ENCODE measurements around the gene SNAPC3.

Gene SNAPC3

DNA sequence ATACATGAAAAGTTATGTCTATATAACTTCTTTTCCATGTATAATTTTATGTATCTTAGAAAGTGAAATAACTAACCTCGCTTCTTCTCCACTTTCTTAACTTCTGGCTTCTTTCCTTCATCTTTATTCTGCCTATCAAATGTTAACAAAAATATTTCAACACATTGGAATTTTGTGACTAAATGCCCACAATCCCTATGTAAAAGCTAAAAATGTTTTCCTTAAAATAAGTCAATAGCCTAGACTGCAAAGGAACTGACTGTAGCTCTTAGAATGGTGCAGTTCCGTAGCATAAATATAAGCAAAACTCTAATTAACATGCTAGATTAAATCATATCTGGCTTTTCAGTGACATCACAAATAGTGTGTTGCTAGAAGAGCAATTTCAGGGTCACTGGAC, 47.2 kb downstream of the SNAPC3 start:
- Histone ChIP-seq H3K36me3 (ENCODE audit: control insufficient read depth in 2 of 2, insufficient read depth in 1 of 2, low read length in 2 of 2) (peaks cover 46 to 92% of the 10 kb centered on the region in 2 experiments), H3K4me1 (ENCODE audit: control insufficient read depth, insufficient read depth, low read length) (no peaks in the 10 kb centered on the region), H3K4me3 (ENCODE audit: low read depth, low read length) (no peak overlapping the region), H3K9me3 (ENCODE audit: control insufficient read depth, insufficient read depth, low read depth, low read length) (no peaks in the 10 kb centered on the region), H3K27ac (ENCODE audit: extremely low read depth, low read depth, low read length) (no peak overlapping the region)
- ChIA-PET CTCF (no interaction called here), POLR2A (no interaction called here)
- TF ChIP-seq ZNF660 (tag by site-specific recombination; IDR thresholded peaks at IDR 0.05) = no peak
- TF ChIP-seq ZNF140 (tag by site-specific recombination; IDR thresholded peaks at IDR 0.05) = no peak
- no peak for TF ChIP-seq ZNF133 (tag by site-specific recombination; IDR thresholded peaks at IDR 0.05)
- TF ChIP-seq ZNF701 (tag by site-specific recombination; IDR thresholded peaks at IDR 0.05) = no peak
- no peak for TF ChIP-seq SCRT1 (tag by site-specific recombination; IDR thresholded peaks at IDR 0.05; ENCODE audit: borderline replicate concordance)
- no peak for TF ChIP-seq WT1 (tag by site-specific recombination; IDR thresholded peaks at IDR 0.05)

DNA sequence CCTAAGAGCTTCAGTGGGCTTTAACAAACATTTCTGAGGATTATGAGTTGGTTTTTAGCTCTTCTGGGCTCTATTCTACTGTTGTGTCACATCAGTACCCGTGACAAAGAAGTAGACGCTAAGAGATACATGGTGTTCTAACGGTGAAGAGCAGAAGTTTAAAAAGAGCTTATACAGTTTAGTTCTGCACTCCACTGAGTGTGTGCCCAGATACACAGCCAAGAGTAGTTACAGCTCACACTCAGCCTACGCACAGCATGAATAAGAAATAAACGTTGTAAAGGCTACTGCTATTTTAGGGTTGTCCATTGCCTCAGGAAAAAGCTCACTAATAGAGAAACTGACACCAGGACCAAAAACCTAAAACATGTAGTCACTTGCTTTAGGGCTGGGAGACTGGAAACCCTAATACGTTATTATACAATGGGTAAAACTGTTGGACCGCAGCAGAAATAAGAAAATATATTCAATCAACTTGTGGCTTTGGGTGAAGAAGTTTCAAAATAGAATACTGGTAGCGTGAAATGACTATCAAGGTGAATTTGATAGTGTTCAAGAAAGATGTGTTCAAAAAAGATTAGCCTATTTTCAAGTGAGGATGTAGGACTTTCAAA, 53.4 kb downstream of the SNAPC3 start:
- Histone ChIP-seq H3K4me3 (ENCODE audit: low read depth, low read length) (no peak overlapping the region), H3K27ac (ENCODE audit: extremely low read depth, low read depth, low read length) (no peak overlapping the region), H3K9me3 (ENCODE audit: control insufficient read depth, insufficient read depth, low read depth, low read length) (no peaks in the 10 kb centered on the region), H3K36me3 (ENCODE audit: control insufficient read depth in 2 of 2, insufficient read depth in 1 of 2, low read length in 2 of 2) (peaks cover 31 to 71% of the 10 kb centered on the region in 2 experiments), H3K4me1 (ENCODE audit: control insufficient read depth, insufficient read depth, low read length) (no peaks in the 10 kb centered on the region)
- TF ChIP-seq ZNF140 (tag by site-specific recombination; IDR thresholded peaks at IDR 0.05) (no peak), ZNF211 (tag by site-specific recombination; IDR thresholded peaks at IDR 0.05; ENCODE audit: low read depth) (no peak), ZNF768 (tag by site-specific recombination; IDR thresholded peaks at IDR 0.05) (no peak), HOXC10 (CRISPR knock-in tag; IDR thresholded peaks at IDR 0.05) (no peak), ZNF239 (tag by site-specific recombination; IDR thresholded peaks at IDR 0.05) (no peak), ZNF112 (tag by site-specific recombination; IDR thresholded peaks at IDR 0.05) (no peak), ZNF677 (tag by site-specific recombination; IDR thresholded peaks at IDR 0.05) (no peak), ZNF169 (tag by site-specific recombination; IDR thresholded peaks at IDR 0.05) (no peak), KLF8 (tag by site-specific recombination; IDR thresholded peaks at IDR 0.05) (no peak)
- TF ChIP-seq, protein P1, sequence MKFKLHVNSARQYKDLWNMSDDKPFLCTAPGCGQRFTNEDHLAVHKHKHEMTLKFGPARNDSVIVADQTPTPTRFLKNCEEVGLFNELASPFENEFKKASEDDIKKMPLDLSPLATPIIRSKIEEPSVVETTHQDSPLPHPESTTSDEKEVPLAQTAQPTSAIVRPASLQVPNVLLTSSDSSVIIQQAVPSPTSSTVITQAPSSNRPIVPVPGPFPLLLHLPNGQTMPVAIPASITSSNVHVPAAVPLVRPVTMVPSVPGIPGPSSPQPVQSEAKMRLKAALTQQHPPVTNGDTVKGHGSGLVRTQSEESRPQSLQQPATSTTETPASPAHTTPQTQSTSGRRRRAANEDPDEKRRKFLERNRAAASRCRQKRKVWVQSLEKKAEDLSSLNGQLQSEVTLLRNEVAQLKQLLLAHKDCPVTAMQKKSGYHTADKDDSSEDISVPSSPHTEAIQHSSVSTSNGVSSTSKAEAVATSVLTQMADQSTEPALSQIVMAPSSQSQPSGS (tag by site-specific recombination; IDR thresholded peaks at IDR 0.05; ENCODE audit: low read depth) = no peak
- TF ChIP-seq, protein P2, sequence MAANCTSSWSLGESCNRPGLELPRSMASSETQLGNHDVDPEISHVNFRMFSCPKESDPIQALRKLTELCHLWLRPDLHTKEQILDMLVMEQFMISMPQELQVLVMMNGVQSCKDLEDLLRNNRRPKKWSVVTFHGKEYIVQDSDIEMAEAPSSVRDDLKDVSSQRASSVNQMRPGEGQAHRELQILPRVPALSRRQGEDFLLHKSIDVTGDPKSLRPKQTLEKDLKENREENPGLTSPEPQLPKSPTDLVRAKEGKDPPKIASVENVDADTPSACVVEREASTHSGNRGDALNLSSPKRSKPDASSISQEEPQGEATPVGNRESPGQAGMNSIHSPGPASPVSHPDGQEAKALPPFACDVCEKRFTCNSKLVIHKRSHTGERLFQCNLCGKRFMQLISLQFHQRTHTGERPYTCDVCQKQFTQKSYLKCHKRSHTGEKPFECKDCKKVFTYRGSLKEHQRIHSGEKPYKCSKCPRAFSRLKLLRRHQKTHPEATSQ (tag by site-specific recombination; IDR thresholded peaks at IDR 0.05) = no peak
- ChIA-PET POLR2A (no interaction called here), CTCF (no interaction called here)

DNA sequence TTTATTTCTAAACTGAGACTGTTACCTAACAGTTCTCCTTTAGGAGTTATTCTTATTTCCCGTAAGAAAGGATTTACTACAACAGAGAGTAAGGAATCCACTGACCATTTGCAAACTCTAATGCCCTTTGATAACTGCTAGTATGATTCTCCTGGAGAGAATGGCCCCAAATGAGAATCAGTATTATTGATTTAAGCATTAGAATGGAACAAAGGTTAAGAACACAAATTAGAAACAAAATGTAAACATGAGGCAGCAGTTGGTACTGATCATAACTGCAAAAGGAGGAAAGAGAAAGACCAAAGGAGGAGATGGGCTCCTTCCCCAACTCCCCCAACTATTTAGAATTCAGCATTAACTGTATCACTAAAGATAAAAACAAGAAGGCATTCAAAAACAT, 57.4 kb downstream of the SNAPC3 start:
- no peak overlapping the region for H3K27ac ChIP-seq (ENCODE audit: extremely low read depth, low read depth, low read length)
- TF ChIP-seq ZBTB17 (tag by site-specific recombination; IDR thresholded peaks at IDR 0.05) (no peak), ZNF555 (tag by site-specific recombination; conservative IDR thresholded peaks at IDR 0.05) (no peak), ZNF843 (tag by site-specific recombination; IDR thresholded peaks at IDR 0.05) (no peak), ZNF621 (tag by site-specific recombination; IDR thresholded peaks at IDR 0.05) (no peak), ZNF138 (tag by site-specific recombination; IDR thresholded peaks at IDR 0.05; ENCODE audit: borderline replicate concordance) (no peak), ZNF660 (tag by site-specific recombination; IDR thresholded peaks at IDR 0.05) (no peak), GFI1B (tag by site-specific recombination; IDR thresholded peaks at IDR 0.05) (no peak), WT1 (tag by site-specific recombination; IDR thresholded peaks at IDR 0.05) (no peak)
- TF ChIP-seq, protein P3, sequence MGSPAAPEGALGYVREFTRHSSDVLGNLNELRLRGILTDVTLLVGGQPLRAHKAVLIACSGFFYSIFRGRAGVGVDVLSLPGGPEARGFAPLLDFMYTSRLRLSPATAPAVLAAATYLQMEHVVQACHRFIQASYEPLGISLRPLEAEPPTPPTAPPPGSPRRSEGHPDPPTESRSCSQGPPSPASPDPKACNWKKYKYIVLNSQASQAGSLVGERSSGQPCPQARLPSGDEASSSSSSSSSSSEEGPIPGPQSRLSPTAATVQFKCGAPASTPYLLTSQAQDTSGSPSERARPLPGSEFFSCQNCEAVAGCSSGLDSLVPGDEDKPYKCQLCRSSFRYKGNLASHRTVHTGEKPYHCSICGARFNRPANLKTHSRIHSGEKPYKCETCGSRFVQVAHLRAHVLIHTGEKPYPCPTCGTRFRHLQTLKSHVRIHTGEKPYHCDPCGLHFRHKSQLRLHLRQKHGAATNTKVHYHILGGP (tag by site-specific recombination; IDR thresholded peaks at IDR 0.05) = no peak
- TF ChIP-seq, protein P4, sequence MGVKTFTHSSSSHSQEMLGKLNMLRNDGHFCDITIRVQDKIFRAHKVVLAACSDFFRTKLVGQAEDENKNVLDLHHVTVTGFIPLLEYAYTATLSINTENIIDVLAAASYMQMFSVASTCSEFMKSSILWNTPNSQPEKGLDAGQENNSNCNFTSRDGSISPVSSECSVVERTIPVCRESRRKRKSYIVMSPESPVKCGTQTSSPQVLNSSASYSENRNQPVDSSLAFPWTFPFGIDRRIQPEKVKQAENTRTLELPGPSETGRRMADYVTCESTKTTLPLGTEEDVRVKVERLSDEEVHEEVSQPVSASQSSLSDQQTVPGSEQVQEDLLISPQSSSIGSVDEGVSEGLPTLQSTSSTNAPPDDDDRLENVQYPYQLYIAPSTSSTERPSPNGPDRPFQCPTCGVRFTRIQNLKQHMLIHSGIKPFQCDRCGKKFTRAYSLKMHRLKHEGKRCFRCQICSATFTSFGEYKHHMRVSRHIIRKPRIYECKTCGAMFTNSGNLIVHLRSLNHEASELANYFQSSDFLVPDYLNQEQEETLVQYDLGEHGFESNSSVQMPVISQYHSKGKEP (tag by site-specific recombination; IDR thresholded peaks at IDR 0.05) = no peak
- H3K4me1 ChIP-seq (ENCODE audit: control insufficient read depth, insufficient read depth, low read length) = no peaks in the 10 kb centered on the region
- POLR2A ChIA-PET = no interaction called here
- H3K9me3 ChIP-seq (ENCODE audit: control insufficient read depth, insufficient read depth, low read depth, low read length) = no peaks in the 10 kb centered on the region
- H3K36me3 ChIP-seq (ENCODE audit: control insufficient read depth in 2 of 2, insufficient read depth in 1 of 2, low read length in 2 of 2) = peaks cover 37 to 72% of the 10 kb centered on the region in 2 experiments
- no peak overlapping the region for H3K4me3 ChIP-seq (ENCODE audit: low read depth, low read length)
- CTCF ChIA-PET = no interaction called here
